Small intestine (tissue), 7 donors: ENCODE data around the gene PAPSS2. TPM values are rescaled to one million over a fixed set of nuclear protein-coding genes. Genes with fewer than 3 reads are reported as not detected.

Source experiments
- DNase-seq, 2 donors: peaks; one replicate each; pipeline versions ENCODE4 v3.0.0 to v3.0.0-alpha.2; 2013
- FAIRE-seq: peaks from 2 replicates; lab custom pipeline; 2012; peaks lifted over from hg19 to GRCh38; lab: Jason Lieb, UNC
- H3K27ac ChIP-seq, 3 donors: one replicate each; pipeline ENCODE4 v1.5.1; 2013; ENCODE audit warnings: low read length in 2 of 3, mild to moderate bottlenecking in 2 of 3, control low read depth in 1 of 3, inconsistent platforms in 1 of 3, low read depth in 1 of 3, moderate library complexity in 1 of 3
- H3K27me3 ChIP-seq, 3 donors: one replicate each; pipeline ENCODE4 v1.6.1; 2013; ENCODE audit warnings: low read length in 3 of 3, inconsistent platforms in 1 of 3; ENCODE audit not compliant: control insufficient read depth in 3 of 3, insufficient read depth in 3 of 3
- H3K36me3 ChIP-seq, 3 donors: one replicate each; pipeline ENCODE4 v1.6.1; 2013; ENCODE audit warnings: low read length in 3 of 3, inconsistent platforms in 1 of 3, low read depth in 1 of 3, mild to moderate bottlenecking in 1 of 3, moderate library complexity in 1 of 3; ENCODE audit not compliant: control insufficient read depth in 3 of 3, insufficient read depth in 2 of 3
- H3K4me1 ChIP-seq, 3 donors: one replicate each; pipeline ENCODE4 v1.6.1; 2013; ENCODE audit warnings: low read length in 2 of 3, inconsistent platforms in 1 of 3, low read depth in 1 of 3, mild to moderate bottlenecking in 1 of 3, moderate library complexity in 1 of 3; ENCODE audit not compliant: control insufficient read depth in 3 of 3, insufficient read depth in 2 of 3
- H3K4me3 ChIP-seq, 3 donors: one replicate each; pipeline ENCODE4 v1.5.1; 2013; ENCODE audit warnings: low read length in 3 of 3, control low read depth in 1 of 3, inconsistent platforms in 1 of 3, low read depth in 1 of 3, mild to moderate bottlenecking in 1 of 3, moderate library complexity in 1 of 3
- H3K9me3 ChIP-seq, 2 donors: one replicate each; pipeline ENCODE4 v1.6.1; 2013; ENCODE audit warnings: low read depth in 1 of 2, low read length in 1 of 2; ENCODE audit not compliant: control insufficient read depth in 2 of 2, insufficient read depth in 1 of 2
- WGBS, 3 donors: extraction: QIAGEN DNeasy Blood & Tissue Kit; methylation state at CpG; one replicate each; pipeline ENCODE4 v1.1.7; 2013; 5-methylcytosine and 5-hydroxymethylcytosine counted together
- polyA plus RNA-seq, 4 donors: library from polyadenylated mRNA; stranded (reverse) in 3 of 4; unstranded in 1 of 4; fragments of 200-250 nt in 3 of 4; fragments of 120-200 nt in 1 of 4; gene quantifications; one replicate each; pipeline versions ENCODE4 v1.2.1 to v1.2.3, GENCODE V29; 2013
- donor health status: healthy with polysubstance abuse.
- donor health status: control.
- donor health status: control.
- donor health status: Bipolar disorder and iron deficiency.
- donor health status: healthy.

PAPSS2 gene
- polyA plus RNA-seq, 4 donors, result 28.4 to 90.5 (median 58.1) TPM

DNA sequence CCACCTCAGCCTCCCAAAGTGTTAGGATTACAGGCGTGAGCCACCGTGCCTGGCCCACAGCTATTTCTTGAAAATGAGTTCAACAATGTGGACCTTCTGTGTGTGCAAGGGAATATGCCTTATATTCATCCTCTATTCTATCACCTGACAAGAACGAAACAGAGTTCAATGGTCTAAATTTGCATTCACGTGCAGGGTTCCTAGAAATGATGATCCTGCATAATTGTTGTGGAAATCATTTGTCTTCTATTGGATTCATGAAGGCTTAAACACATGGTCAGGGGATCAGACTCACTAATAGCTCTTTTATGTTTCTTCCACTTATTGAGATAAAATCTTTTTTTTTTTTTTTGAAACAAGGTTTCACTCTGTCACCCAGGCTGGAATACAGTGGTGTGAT is 23.7 kb downstream of the PAPSS2 start:
- H3K4me3 ChIP-seq, result no peak overlapping the region
- DNase-seq (no peak), FAIRE-seq (no peak)
- H3K27me3 ChIP-seq, result no peaks in the 10 kb centered on the region
- H3K4me1 ChIP-seq, result peaks cover 0 to 8% (median 8%) of the 10 kb centered on the region in 3 donors
- no peak overlapping the region for H3K27ac ChIP-seq
- no peaks in the 10 kb centered on the region for H3K9me3 ChIP-seq
- H3K36me3 ChIP-seq, result peaks cover 0 to 3% (median 0%) of the 10 kb centered on the region in 3 donors
- 88 to 93% (median 90%) methylated on average over 4 of the region's 4 CpGs for WGBS, 3 donors

DNA sequence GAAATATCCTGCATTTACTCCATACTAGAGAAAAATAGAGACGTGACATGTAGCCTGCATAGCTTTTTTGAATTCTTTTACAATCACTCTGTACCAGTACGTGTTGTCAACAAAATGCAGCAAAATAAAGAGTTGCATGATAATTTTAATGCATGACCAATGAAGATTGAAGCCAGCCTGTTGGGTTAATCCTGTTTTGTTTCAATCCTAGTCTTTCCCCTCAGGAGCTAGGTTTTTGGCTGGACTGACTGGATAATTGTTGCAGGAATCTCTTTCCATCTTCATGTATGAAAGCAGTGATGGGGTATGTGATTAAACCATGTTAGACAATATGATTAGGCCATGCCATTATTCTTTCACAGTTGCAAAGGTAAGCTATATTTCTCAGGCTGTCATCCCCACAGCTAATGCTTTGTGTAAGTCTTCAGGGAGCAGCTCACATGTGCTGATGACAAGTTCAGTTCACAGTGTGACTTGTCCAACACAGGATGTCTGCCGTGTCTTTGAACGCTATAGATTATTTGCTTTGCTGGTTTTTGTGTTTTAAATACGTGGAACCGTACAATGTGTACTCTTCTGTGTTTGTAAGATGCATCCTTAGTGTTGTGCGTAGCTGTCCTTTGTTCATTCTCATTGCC is 24.4 kb downstream of the PAPSS2 start:
- Histone ChIP-seq H3K4me3 (no peak overlapping the region), H3K27ac (no peak overlapping the region), H3K27me3 (no peaks in the 10 kb centered on the region), H3K9me3 (no peaks in the 10 kb centered on the region), H3K4me1 (peaks cover 0 to 8% (median 8%) of the 10 kb centered on the region in 3 donors), H3K36me3 (peaks cover 0 to 4% (median 0%) of the 10 kb centered on the region in 3 donors)
- FAIRE-seq, result no peak
- no peak for DNase-seq
- 82 to 86% (median 82%) methylated on average over 7 of the region's 7 CpGs for WGBS, 3 donors

DNA sequence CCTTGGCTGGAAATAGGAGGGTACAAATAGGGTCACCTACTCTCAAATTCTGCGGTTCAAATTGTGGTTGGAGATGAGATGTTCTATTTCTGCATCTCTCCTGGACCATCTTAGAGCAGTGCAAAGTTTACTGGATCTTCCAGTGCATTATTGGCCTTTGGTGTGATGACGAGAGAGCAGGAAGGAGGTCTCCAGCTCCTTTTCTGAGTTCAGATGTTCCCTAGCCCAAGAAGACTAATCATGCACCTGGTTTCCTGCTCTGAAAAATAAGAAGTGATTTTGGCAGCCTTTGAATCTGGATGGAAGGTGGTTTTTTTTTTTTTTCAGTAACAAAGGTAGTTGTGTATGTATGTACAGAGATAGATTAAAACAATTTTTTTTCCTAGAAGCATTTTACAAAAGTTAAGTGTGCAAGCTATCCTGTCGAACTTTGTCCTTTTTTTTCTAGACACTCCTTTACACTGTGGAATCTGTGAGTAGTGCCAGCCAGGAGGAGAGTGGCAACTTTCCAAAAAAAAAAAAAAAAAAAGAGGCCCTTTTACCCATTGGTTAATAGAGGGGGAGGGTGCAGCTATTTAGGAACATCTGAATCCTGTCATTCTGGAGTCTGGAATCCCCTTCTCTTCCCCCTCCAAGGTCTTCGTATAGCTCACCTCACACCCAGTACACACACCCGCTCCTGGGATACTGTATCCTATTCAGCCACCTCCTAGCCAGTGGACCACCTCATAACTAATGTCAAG is 26.3 kb downstream of the PAPSS2 start:
- peaks cover 0 to 6% (median 0%) of the 10 kb centered on the region in 3 donors for H3K36me3 ChIP-seq
- no peaks in the 10 kb centered on the region for H3K9me3 ChIP-seq
- FAIRE-seq, result no peak
- peak overlapping the region; percentile 0 to 65 (median 4) for H3K27ac ChIP-seq
- no peaks in the 10 kb centered on the region for H3K27me3 ChIP-seq
- H3K4me3 ChIP-seq, result no peak overlapping the region
- H3K4me1 ChIP-seq, result peaks cover 0 to 8% (median 8%) of the 10 kb centered on the region in 3 donors
- 29 to 62% (median 29%) methylated on average over 5 of the region's 5 CpGs for WGBS, 3 donors
- DNase-seq, result peak; percentile 40 to 77

DNA sequence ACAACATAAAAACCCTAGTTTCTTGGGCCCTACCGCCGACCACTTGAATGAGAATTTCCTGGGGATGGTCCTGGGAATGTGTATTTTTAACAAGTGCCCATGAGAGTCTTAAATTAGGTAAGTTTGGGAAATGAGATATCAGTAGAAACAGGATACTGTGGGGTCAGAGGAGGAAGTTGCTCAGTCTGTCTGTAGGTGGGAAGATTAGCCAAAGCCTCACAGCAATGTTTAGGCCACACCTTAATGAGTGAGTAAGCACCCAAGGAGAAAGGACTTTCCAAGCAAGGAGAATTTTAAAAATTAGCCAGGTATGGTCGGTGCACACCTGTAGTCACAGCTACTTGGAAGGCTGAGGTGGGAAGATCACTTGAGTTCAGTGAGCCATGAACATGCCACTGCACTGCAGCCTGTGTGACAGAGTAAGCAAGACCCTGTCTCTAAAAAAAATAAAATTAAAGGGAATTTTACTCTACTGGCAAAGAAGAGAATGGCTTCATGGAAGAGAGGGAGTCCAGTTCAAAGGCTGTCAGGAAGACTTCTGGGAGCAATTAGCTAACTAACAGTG is 31.9 kb downstream of the PAPSS2 start:
- H3K27ac ChIP-seq, result no peak overlapping the region

DNA sequence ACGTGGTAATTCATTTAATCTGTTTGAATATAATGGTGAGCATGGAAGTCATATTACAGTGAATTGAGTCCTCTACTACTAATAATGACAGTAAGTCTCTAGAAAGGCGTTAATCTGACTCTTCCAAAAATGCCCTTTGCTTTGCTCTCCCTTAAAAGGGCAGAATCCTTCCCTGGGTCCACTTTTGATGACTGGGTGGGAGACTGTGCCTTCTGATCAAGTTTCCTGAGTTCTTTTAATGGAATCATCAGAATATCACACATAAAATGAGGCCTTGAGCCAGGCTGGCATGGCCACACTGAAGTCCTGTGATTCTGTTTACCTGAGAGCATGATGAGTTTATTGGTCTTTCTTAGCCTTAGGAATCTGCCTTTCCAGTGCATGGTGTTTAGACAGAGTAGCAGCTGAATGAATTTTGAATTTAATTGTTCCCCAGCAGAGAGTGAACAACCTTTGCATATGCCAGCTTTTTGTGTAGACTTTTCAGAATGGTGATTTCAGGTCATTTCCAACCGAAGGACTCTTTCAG is 33.3 kb downstream of the PAPSS2 start:
- 68 to 95% (median 85%) methylated on average over 3 of the region's 3 CpGs for WGBS, 3 donors

More for the DNA sequence above, 31.9 kb downstream of the PAPSS2 start:
- H3K27me3 ChIP-seq, result no peaks in the 10 kb centered on the region
- no peak overlapping the region for H3K4me3 ChIP-seq
- DNase-seq, result no peak
- peaks cover 0 to 6% of the 10 kb centered on the region in 2 donors for H3K9me3 ChIP-seq
- FAIRE-seq, result no peak
- H3K36me3 ChIP-seq, result peaks cover 0 to 3% (median 0%) of the 10 kb centered on the region in 3 donors
- peaks cover 2 to 5% (median 3%) of the 10 kb centered on the region in 3 donors for H3K4me1 ChIP-seq
- WGBS, 3 donors, result 52 to 70% (median 63%) methylated on average over 3 of the region's 3 CpGs

DNA sequence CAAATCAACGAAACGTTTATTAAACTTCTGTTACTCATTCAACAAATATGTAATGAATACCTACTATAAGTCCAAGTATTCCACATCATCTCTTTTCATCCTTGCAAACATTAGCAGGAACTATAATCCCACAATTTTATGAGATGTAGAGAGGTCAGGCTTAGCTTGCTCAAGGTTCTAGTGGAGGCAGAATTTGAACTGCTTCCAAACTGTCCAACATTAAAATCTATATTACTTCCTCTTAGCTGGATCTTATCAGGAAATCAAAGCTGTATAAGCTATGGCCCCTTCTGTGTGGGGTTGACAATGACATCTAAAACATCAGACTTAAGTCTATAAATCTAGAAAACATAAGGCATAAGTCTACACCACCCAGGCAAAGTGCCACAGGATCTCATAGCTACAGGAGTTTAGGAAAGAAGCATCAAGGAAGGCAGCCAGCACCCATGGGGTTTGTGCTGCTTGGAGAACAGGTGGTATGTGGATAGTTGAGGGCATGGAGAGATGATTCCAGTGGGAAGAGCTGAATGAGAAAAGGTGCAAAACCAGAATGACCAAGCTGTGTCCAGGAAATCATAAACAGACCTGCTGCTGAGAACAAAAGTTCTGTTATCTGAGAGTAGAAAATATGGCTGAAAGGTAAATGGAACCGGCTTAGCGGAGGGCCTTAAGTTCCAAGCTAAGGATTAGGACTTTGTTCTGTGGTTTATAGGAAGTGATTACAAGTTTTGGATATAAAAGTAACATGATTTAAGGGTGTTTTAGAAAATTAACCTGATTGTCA is 34.5 kb downstream of the PAPSS2 start:
- H3K36me3 ChIP-seq, result peaks cover 0 to 4% (median 0%) of the 10 kb centered on the region in 3 donors
- FAIRE-seq (no peak), DNase-seq (peak in 1 of 2 donors; percentile 31)
- peaks cover 3 to 10% (median 5%) of the 10 kb centered on the region in 3 donors for H3K4me1 ChIP-seq
- no peak overlapping the region for H3K4me3 ChIP-seq
- H3K27ac ChIP-seq, result peak overlapping the region in 1 of 3 donors; percentile 65
- peaks cover 0 to 6% of the 10 kb centered on the region in 2 donors for H3K9me3 ChIP-seq
- no peaks in the 10 kb centered on the region for H3K27me3 ChIP-seq
- WGBS, 3 donors, result 53 to 66% (median 65%) methylated on average over 4 of the region's 4 CpGs

More for the DNA sequence above, 33.3 kb downstream of the PAPSS2 start:
- Histone ChIP-seq H3K9me3 (peaks cover 0 to 6% of the 10 kb centered on the region in 2 donors), H3K27ac (no peak overlapping the region), H3K36me3 (peaks cover 0 to 6% (median 0%) of the 10 kb centered on the region in 3 donors), H3K4me3 (no peak overlapping the region), H3K4me1 (peaks cover 3 to 10% (median 5%) of the 10 kb centered on the region in 3 donors), H3K27me3 (no peaks in the 10 kb centered on the region)
- FAIRE-seq (no peak), DNase-seq (no peak)

DNA sequence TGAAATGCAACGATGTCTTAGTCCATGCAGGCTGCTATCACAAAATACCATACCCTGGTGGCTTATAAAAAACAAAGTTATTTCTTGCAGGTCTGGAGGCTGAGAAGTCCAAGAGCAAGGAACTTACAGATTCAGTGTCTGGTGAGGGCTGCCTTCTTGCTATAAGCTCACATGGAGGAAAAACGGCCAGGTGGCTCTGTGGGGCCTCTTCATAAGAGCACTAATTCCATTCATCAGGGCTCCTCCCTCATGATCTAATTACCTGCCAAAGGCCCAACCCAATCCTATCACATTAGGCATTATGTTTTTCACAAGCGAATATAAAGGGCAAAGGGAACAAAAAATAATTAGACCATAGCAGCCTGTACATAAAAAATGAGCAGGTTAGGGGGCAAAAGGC is 35.4 kb downstream of the PAPSS2 start:
- no peak overlapping the region for H3K4me3 ChIP-seq
- H3K27me3 ChIP-seq, result no peaks in the 10 kb centered on the region
- FAIRE-seq (no peak), DNase-seq (no peak)
- H3K36me3 ChIP-seq, result peaks cover 0 to 3% (median 0%) of the 10 kb centered on the region in 3 donors
- H3K4me1 ChIP-seq, result peaks cover 3 to 10% (median 5%) of the 10 kb centered on the region in 3 donors
- 47 to 68% (median 53%) methylated on average over 3 of the region's 3 CpGs for WGBS, 3 donors
- peaks cover 0 to 6% of the 10 kb centered on the region in 2 donors for H3K9me3 ChIP-seq
- peak overlapping the region in 2 of 3 donors; percentile 36 to 65 for H3K27ac ChIP-seq
